Inflammatory macrophage treated with lipopolysaccharide for 1 hour (primary cell): ENCODE data around the gene TANC1.
A peak's percentile ranks its signal among the peaks of the same experiment; 100 is the strongest.

Source experiments
- DNase-seq, 2 donors: peaks; one replicate each; pipeline ENCODE4 v3.0.0-alpha.2; 2020 to 2022

TANC1 gene

DNA sequence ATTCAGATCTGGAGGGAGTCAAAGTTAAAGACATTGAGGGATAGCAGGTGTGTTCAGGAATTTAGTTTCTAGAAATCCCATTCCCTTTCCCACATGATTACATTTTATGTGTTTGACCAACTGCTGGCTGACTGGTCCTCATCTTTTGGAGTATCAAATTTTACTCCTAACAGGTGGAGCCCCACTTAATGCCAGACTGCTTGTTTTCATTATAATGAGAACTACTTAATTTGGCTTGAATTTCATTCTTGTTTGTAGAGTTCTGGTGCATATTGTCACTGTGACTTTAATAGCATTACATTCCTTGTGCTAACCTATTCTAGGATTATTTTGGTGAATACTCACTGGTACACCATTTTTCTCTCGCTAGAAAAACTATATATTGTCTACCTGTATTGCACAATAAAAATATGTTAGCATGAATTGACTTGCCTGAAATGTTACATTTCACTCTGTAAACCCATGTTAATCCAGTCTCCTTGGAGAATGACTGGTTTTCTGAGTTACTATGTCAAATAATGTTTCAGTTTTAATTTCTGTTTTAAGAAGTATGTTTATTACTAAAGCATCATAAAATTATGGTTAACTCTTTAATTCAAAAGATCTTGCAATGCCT is 98.2 kb downstream of the TANC1 start:
- DNase-seq, result no peak

DNA sequence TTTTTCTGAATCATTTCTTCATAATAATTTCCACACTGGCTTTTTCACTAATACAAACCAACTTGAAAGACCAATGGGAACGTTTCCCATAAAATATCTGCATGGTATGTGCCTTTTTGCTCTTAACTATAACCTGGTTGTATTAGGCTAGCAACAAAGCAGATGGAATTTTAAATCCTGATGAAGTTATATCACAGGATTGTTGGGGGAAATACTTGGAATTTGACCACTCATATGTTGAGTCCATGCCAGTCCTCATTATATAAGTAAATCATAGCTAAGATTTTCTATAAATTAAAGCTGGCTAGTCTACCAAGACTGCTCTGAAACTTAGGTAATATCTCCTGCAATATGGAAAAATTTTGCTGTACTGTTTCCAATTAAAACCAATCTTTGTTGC is 99.5 kb downstream of the TANC1 start:
- DNase-seq, result no peak

DNA sequence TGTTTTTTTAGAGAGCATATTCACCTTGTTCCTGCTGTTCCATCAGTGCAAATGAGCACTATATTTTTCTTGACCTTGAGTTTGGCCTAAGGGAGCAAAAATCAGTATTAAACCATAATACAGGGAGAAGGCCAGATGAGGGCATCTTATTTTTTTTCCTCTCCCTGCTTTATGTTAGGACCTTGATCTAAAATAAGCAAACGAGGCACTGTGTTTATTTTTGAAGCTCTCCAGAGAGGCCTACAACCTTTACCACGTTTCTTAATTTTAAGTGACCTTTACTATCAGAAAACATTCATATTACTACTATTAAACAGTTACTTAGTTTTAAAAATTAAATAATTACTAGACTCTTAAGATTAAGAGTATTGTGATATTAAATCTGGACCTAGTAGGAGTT is 100.8 kb downstream of the TANC1 start:
- DNase-seq, result no peak

DNA sequence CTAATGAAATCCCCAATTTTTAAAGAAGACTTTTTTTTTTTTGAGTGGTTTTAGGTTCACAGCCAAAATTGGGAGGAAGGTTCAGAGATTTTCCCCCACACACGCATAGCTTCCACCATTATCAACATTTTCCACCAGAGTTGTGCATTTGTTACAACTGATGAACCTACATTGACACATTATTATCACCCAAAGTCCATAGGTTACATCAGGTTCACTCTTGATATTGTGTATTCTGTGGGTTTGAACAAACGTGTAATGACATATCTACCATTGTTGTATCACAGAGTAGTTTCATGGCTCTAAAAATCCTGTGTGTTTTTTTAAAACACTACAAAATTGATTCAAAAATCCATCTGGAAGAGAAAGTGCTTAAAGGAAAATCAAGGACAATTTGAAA is 101.8 kb downstream of the TANC1 start:
- no peak for DNase-seq

DNA sequence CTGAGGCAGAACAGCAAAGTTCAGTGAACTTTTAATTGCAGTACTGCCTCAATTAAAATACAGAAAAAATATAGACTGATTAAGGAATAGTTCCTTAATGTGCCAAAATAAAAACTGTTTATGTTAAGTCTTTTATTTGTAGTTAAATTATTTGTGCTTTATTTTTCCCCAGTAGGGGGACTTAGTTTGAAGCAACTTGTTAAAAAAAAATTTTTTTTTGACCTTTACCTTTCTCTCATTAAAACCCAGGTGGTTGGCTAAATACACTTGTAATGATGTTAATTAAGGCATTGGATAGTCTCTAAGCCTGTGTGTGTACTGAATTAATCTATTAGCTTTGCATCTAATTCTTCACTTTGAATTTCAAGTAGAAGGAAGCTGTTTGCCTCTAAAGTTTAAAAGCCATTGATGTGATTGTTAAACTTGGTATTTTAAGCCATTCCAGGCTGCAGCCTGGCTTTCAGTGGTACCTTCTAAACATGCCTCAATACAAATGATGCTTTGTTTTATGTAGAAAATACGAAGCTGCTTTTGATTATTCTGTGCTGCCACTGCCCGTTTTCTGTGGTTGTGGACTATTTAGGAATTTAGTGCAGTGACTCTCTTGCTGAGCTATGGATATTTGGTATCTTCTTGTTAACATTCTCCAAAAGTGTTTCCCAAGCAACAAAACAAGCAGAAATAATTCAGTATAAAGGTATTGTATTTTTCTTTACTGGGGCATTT is 102.9 kb downstream of the TANC1 start:
- DNase-seq, result no peak

DNA sequence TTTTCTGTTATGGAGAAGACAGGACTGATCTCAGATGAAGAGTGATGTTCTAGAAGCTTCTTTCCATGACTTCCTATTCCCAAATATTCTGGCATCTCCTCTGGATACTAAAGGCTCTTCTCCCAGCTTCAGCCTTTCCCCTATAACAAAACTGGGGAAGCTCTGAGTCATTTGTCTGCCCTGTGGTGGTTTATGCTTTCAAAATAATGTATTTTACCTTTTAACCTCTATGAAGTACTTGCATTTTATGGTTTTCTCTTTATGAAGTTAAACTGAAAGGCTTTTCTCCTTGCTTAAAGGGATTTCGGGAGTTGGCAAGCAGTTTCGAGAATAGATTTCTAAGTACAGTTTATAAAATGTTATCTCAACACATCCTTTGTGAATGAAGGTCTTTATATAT is 104.4 kb downstream of the TANC1 start:
- no peak for DNase-seq

DNA sequence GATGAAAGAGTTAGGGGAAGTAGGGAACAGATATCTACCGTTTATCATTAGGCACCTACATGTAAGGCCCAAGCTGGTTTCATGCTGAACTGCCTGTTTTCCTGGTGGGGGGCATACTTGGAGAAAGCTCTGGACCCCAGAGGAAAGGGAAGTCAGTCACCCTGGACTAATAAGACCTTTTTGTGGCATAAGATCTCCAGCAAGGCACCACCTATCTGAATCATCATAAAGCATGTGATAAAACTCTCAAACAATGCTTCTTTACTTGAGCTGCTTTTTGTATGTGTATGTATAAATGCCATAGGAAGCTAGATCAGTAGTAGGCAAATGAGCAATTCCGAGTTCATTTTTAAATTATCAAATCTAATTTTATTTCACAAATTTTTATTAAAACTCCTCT is 104.8 kb downstream of the TANC1 start:
- no peak for DNase-seq

DNA sequence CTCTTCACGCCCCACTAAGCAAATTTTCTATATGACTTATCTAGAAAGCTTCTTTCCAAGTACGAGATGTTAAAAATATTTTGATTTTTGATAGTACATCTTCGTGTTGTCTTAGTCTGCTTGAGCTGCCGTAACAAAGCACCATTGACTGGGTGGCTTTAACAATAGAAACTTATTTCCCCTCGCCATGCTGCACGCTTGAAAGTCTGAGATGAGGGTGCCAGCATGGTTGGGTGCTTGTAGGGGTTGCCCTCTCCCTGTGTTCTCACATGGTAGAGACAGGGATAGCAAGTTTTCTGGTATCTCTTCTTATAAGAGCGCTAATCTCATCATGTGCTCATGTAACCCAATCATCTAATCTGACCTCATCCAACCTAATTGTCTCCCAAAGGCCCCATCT is 106.2 kb downstream of the TANC1 start:
- no peak for DNase-seq

DNA sequence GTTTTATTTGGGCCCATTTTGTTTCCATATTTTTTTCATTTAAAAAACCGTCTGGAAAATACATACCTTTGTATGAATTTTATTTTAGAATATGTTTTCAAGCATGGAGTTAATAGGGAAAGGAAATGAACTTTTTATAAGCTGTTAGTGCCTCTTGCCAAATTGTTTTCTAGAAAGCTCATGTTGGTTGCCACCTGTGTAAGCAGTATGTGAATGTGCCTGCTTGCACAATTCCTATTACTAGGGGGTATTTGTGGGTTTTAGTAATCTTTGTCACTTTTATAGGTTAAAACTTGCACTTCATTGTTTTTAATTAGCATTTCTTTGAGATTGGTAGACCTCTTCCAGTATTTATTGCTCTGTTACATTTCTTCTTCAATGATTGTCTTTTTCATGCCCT is 107.3 kb downstream of the TANC1 start:
- no peak for DNase-seq

DNA sequence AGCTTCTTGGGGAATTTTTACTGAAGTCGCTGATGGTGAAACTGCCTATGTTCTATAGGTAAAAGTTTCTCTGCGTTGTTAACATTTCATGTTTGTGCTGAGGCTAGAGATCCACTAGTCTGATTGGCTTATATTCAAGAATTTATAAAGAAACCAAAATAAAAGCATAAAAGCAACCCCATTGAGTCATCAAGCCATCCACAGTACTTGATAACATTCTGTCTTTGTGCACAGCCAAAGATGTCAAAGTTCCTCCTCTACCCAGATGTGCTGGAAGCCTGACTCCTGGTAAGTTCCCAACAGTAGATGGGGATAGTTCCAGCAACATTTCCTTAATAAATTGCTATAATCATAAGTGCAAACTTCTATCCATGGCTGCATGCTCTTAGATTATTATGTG is 107.8 kb downstream of the TANC1 start:
- DNase-seq, result no peak

DNA sequence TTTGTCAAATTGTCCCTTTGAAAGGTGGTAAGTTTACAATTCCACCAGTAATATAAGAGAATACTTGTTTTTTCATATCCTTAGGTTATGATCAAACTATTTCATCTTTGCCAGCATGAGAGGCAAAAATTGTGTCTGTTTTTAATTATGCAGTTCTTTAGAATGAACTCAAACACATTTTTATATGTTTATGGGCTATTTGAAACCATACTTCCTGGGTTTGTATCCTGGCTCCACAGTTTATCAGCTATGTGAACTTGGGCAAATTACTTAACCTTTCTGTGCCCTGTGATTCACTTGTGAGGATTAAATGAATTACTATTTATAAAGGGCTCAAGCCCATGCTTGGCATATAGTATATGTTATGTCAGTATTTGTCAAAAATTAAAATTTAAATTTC is 109.4 kb downstream of the TANC1 start:
- no peak for DNase-seq

DNA sequence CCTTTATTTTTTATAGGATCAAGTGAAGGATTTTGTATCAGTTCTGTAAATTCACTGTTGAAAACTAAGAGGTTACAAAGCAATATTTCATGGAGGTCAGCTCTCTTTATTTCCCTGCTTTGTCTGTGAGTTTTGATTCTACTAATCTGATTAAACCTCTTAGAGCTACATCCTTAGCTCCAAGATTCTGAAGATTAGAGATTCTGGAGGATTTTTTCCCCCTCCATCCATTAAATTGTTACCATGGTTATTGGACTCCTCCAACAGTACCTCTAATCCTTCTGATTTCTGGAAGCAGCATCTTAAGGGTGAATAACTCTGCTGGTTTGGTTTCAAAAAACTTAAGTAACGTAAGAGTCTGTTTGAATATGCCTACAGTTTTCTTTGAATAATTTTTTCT is 110.0 kb downstream of the TANC1 start:
- no peak for DNase-seq

DNA sequence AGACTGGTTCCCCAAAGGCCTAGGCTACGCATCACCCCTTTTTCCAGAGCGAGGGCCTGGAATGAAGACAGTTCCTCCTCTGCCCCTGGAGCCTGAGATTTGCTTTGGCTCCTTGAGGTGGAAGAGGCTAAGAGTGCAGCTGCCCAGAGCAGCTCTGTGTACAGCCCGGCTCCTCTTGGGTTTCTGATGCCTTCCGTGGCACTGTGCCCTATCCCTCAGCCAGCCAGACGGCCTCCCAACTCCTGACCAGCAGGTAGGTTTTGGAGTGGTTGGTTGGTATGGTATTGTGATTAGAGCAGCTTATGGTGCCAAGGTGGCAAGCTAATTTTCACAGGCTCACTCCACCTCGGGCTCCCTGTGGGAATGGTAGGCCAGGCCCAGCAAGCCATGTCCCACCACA is 112.2 kb downstream of the TANC1 start:
- no peak for DNase-seq

DNA sequence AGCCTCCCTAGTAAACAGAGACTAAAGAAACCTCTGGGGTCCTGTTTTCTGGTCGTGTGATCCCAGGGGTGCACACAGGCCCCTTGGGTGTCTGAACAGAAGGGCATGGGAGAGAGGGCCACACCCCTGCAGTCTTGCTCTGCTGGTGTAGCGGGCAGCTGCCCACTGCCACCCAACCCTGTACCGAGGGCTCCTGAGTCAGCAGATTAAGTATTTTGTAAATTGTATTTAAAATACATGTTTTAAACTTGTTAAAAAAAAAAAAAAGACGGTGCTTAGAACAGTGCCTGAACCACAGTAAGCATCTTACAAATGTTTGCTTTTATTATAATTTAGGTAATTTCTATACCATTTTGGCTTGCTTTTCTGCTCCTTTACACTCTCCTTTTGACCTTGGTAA is 113.7 kb downstream of the TANC1 start:
- DNase-seq, result no peak

DNA sequence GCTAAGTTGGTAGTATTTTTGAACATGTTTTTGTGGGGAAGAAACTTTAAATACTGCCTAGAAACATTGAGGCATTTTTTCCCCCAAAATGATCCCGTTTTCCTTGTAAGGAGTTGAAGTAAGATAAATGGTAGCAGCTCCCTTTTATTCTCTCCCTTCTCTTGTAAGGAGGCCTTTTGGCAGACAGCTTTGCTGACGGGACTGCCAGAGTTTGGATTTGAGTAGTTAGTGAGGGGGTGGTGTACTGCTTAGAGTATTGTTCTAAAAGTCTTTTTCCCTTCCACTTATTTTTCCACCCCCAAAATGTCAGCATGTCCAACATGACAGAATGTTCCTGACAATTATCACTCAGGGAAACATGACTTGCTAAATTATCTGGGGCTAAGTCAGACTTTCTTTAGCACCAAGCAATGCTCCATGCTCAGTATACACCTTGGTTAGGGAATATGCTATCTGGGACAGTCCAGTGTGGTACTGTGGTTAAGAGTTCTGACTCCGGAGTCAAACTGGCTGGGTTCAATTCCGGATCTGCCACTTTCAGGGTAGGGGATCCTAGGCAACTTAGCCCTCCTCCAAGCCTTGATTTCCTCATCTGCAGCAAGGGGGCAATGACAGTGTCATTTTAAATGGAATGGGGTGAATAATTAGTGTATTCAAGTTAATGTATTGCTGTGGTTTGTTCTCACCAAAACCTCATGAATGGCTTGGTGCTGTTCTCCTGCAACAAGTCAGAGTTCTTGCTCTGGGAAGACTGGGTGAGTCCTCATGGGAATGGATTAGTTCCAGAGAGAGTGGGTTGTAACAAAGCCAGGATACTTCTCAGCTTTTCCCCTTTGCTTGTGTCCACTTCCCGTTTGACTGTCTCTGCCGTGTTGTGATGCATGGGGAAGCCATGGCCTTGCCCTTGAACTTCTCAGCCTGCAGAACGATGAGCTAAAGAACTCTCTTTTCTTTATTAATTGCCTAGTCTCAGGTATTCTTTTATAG is 116.2 kb downstream of the TANC1 start:
- DNase-seq, result no peak

DNA sequence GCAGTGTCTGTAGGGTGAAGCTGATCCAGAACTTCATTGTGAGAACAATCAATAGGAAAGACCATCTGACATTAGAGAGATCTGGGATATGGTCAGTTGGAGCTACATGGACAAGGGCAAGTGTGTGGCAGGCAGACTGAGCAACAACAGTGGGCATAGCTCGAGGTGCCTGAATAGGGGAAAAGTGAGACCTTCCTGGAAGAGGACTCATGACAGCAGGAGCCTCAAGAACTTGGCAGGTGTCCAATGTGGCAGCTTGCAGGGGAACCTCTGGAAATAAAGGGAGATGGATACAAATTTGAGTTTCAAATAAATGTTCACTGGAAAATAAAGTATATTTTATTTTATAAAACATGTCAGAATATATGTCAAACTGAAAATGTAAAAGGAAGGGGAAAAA is 117.9 kb downstream of the TANC1 start:
- no peak for DNase-seq

DNA sequence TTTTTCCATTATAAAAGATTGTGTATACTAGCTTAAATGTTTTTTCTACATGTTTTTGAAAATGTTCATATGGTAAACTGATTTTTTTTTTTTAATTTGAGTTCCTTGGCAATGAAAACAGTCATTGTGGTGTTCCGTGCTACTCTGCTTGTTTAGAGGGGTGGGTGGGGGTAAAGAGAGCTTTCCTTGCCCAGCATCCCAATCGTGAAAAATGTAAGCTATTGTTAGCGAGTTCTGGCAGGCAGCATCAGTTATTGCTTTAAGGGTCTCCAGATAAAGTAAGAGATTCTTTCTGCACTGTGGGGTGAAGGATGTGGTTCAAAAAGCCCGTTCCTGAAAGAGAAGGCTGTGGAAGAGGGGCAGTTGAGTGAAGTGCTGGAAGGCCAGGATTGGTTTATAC is 118.4 kb downstream of the TANC1 start:
- DNase-seq, result no peak

DNA sequence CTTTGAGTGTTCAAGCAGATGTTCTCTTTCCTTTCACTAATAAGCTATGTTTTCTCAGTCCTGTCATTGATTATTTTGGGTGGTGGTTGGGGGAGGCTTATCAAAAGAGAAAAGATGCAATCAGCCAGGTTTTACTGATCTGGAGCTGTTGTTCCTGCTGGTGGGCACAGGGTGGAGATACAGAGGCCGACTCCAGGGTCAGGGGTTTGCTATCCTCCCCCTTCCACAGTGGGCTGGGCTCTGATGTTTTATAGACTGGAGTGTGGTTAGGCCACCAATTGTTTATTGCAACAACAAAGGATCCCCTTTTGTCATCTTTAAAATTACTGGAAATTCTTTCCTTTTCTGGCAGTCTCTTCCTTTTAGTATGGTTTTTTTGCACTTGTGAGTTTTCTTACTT is 120.5 kb downstream of the TANC1 start:
- DNase-seq, result no peak

DNA sequence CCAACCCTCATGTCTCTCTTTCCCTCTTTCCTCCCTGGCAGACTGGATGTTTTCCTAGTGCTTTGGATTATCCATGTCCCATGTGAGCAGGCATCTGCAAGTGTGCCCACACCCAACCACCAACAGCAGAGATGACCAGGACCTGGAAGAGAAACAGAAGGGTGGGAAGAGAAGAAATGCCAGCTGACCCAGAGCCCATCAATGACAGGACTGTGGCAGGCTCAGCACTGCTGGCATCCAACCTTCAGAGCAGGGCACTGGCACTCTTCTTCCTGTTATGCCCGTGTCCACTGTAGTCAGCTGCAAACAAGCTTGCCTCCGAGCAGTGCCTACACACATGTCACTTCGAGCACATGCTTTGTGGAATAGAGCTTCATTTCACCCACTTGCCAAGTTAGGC is 121.1 kb downstream of the TANC1 start:
- no peak for DNase-seq

DNA sequence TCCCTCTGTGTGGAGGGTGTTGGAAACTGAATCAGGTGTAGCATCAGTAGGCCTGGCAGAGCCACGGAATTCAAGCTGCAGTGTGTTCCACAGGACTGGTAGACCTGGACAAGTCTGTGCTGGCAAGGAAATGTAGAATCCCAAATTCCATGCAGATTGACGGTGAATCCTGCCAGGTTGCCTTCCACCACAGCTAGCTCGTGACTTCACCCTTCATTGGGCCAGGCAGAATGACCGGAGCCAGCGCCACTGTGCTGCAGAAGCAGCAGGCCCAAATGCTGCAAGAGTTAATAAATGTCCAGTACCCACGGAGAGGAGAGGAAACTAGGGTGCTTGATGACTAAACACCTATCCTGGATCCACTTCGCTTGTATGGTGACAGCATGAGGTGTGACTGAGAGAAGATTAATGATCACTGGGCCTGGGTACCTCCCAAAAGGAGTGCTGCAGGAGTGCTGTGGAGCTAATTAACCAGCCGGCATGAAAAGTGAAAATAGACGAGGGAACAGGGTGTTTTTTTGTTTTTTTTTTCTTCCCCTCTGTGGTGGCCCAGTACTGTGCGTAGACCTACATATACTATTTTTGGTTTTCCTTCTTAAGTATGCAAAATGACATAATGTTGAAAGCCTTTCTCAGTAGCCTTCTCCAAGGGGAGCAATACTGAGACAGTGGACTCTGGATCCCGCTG is 122.2 kb downstream of the TANC1 start:
- DNase-seq, result no peak

DNA sequence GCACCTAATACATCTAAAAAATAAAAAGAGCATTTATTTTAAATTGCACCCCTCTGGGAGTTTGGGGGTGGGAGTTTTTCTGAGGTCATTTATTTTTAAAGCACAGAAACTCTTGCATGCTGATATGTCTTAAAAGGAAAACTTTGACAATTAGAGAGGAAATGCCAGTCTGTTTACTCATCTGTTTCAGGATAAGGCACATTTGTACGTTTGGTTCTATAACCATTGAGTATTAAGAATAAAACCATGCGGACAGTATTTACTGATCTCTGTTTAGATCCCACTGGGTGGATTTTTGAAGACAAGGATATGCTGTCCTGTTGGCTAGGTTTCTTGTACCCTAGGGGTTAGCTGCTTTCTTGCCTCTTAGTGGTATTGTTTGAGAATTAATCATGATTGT is 122.9 kb downstream of the TANC1 start:
- no peak for DNase-seq

DNA sequence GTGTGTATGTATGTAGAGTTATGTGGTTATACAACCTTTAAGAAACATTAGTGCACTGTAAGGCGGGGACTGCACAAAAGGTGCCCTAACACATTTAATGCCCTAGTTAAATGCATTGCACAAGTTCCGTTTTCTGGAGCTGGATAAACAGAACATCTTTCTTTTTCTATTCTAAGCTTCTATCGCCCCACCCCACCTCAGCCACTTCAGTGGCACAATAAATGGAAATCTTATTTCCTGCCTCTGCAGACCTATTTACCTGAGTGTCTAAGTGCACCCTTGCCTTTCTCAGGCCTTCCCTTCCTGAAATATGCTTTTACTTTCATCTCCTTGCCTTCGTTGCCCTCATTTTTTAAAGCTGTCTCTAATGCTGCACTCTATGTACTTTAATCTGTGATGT is 123.5 kb downstream of the TANC1 start:
- peak in 1 of 2 donors; percentile 17 for DNase-seq

DNA sequence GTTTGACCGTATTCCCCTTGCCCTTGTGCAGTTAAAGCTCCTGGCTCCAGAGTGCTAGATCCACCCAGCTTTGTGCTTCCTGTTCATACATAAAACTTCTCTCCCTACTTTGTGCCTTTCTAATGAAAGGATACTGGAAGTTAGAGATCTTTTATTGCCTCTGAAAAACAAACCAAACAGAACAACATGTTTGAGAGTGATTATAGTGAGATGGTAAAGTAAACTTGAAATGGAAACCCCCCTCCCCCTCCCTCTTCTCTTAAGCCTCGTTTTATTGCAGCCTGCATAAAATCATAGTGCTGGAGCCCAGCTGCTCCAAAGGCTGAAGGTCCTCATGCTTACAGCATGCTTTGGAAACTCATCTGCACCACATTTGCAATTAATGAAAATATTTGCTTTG is 125.1 kb downstream of the TANC1 start:
- no peak for DNase-seq
